Measurements from ENCODE around the gene TIAM2.

DNA sequence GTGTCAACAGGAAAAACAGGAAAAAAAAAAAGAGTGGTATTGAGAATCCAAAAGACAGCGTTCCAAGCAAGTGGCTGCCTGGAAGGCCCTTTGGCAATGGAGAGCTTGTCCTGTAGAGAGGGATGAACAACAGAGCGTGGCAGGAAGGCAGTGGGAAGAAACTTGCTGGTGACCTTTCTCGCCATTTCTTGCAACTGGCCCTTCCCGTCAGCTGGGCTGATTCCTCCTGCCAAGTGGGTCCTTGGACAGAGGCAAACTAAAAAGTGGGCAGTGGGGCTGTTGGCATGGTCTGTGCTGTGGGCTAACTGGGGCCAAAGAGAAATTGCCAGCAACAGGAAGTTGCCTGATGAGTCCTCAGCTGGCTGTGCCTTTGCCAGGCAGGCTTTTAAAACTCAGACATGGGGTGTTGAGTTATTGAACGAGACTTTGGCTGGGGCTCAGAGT, 224.8 kb downstream of the TIAM2 start:
- TF ChIP-seq, protein P1, sequence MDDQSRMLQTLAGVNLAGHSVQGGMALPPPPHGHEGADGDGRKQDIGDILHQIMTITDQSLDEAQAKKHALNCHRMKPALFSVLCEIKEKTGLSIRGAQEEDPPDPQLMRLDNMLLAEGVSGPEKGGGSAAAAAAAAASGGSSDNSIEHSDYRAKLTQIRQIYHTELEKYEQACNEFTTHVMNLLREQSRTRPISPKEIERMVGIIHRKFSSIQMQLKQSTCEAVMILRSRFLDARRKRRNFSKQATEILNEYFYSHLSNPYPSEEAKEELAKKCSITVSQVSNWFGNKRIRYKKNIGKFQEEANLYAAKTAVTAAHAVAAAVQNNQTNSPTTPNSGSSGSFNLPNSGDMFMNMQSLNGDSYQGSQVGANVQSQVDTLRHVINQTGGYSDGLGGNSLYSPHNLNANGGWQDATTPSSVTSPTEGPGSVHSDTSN (IDR thresholded peaks at IDR 0.05; ENCODE audit: insufficient replicate concordance, low read depth, low read length), result no peak
- no peak for TF ChIP-seq CEBPB (IDR thresholded peaks at IDR 0.05; ENCODE audit: borderline replicate concordance in 1 of 2, low read depth in 2 of 2, low read length in 2 of 2)
- TF ChIP-seq POLR2AphosphoS5 (IDR thresholded peaks at IDR 0.05; ENCODE audit: low read length), result no peak
- no peak for TF ChIP-seq POLR2A (IDR thresholded peaks at IDR 0.05; ENCODE audit: low read depth, low read length)
- TF ChIP-seq TAF1 (IDR thresholded peaks at IDR 0.05; ENCODE audit: borderline replicate concordance, low read depth, low read length), result no peak
- no peak for TF ChIP-seq RAD21 (IDR thresholded peaks at IDR 0.05; ENCODE audit: insufficient read depth, low read depth, low read length)
- TF ChIP-seq NRF1 (conservative IDR thresholded peaks at IDR 0.05; ENCODE audit: low read depth, low read length), result no peak
- no peak for TF ChIP-seq JUND (IDR thresholded peaks at IDR 0.05; ENCODE audit: low read depth, low read length)
- TF ChIP-seq ETV6 (conservative IDR thresholded peaks at IDR 0.05 in 1 of 2, IDR thresholded peaks at IDR 0.05 in 1 of 2; ENCODE audit: borderline replicate concordance in 1 of 2, low read depth in 1 of 2), result no peak

Data from GM12878 (cell line).